PC-3 (cell line): ENCODE results near the gene C2CD3. TPM values are rescaled to one million over a fixed set of nuclear protein-coding genes. Genes with fewer than 3 reads are reported as not detected.

Source experiments
- ATAC-seq: fragments of 200-7000 bp; cut with Tn5 transposase; 2 replicates; pipeline ENCODE4 v1.9.1; 2020; ENCODE audit warnings: mild to moderate bottlenecking, moderate library complexity
- BruUV-seq: library from RNA; stranded (reverse); fragments of 400-500 nt; replicated peaks from 2 replicates; lab custom pipeline; 2021; lab: Mats Ljungman, UMichigan
- CTCF ChIA-PET: fragments of 300-600 bp; sonication (Branson Sonifier 250); formaldehyde crosslinking; loops from one replicate; lab custom pipeline; 2022; ENCODE audit warnings: antibody characterized with exemption; lab: Charles Lee
- POLR2A ChIA-PET: fragments of 300-600 bp; sonication (Branson Sonifier 250); formaldehyde crosslinking; loops from one replicate; lab custom pipeline; 2022; ENCODE audit warnings: antibody characterized with exemption; ENCODE audit not compliant: unreplicated experiment; lab: Charles Lee
- DNase-seq: peaks from one replicate; pipeline ENCODE4 v3.0.0-alpha.2; 2015
- H2AFZ ChIP-seq: fragments of 300-600 bp; sonication (generic); 2 replicates; pipeline ENCODE4 v1.6.0; 2016; ENCODE audit warnings: antibody characterized with exemption, low read length
- H3F3A ChIP-seq: fragments of 300-600 bp; sonication (generic); one replicate; pipeline ENCODE4 v1.6.0; 2017; ENCODE audit warnings: antibody characterized with exemption, low read length, control low read depth, mild to moderate bottlenecking; ENCODE audit not compliant: unreplicated experiment
- H3K27ac ChIP-seq: fragments of 300-600 bp; sonication (generic); 2 replicates; pipeline ENCODE4 v1.5.1; 2016; ENCODE audit warnings: mild to moderate bottlenecking, low read length
- H3K27me3 ChIP-seq: fragments of 300-600 bp; sonication (generic); 2 replicates; pipeline ENCODE4 v1.6.1; 2016; ENCODE audit warnings: low read length, mixed read lengths
- H3K36me3 ChIP-seq: fragments of 300-600 bp; sonication (generic); 2 replicates; pipeline ENCODE4 v1.6.1; 2016; ENCODE audit warnings: low read depth, mixed run types, low read length, mixed read lengths
- H3K4me1 ChIP-seq: fragments of 300-600 bp; sonication (generic); 2 replicates; pipeline ENCODE4 v1.5.1; 2016; ENCODE audit warnings: low read length; ENCODE audit not compliant: insufficient read depth
- H3K4me2 ChIP-seq: fragments of 300-600 bp; sonication (generic); 2 replicates; pipeline ENCODE4 v1.6.0; 2016; ENCODE audit warnings: low read length
- H3K4me3 ChIP-seq: fragments of 300-600 bp; sonication (generic); 2 replicates; pipeline ENCODE4 v1.5.1; 2016; ENCODE audit warnings: mild to moderate bottlenecking, low read length, mixed read lengths
- H3K79me2 ChIP-seq: fragments of 300-600 bp; sonication (generic); 2 replicates; pipeline ENCODE4 v1.6.1; 2017; ENCODE audit warnings: low read length, mixed read lengths
- H3K9ac ChIP-seq: fragments of 300-600 bp; sonication (generic); 2 replicates; pipeline ENCODE4 v1.6.0; 2016; ENCODE audit warnings: mild to moderate bottlenecking, low read length
- H3K9me2 ChIP-seq: fragments of 300-600 bp; sonication (generic); replicated peaks from 2 replicates; pipeline ENCODE4 v1.6.1; 2016; ENCODE audit warnings: mixed run types, low read length, mixed read lengths
- H3K9me3 ChIP-seq: fragments of 300-600 bp; sonication (generic); 2 replicates; pipeline ENCODE4 v1.6.1; 2016; ENCODE audit warnings: low read length, mixed read lengths
- H4K20me1 ChIP-seq: fragments of 300-600 bp; sonication (generic); 2 replicates; pipeline ENCODE4 v1.6.1; 2016; ENCODE audit warnings: low read length, mixed read lengths
- CTCF ChIP-seq: fragments of 300-600 bp; sonication (generic); conservative IDR thresholded peaks from 2 replicates; pipeline ENCODE4 v1.5.1; 2017; ENCODE audit warnings: antibody characterized with exemption, low read depth, mild to moderate bottlenecking, low read length
- EZH2 ChIP-seq: fragments of 300-600 bp; sonication (generic); IDR thresholded peaks from one replicate; pipeline ENCODE4 v1.6.1; 2017; ENCODE audit warnings: antibody characterized with exemption, mild to moderate bottlenecking, low read length; ENCODE audit not compliant: unreplicated experiment
- EZH2phosphoT487 ChIP-seq: fragments of 300-600 bp; sonication (generic); IDR thresholded peaks from 2 replicates; pipeline ENCODE4 v1.6.1; 2018; ENCODE audit warnings: mild to moderate bottlenecking, antibody characterized with exemption, low read length, borderline replicate concordance
- intact Hi-C: fragments of 100-400 bp; cut with micrococcal nuclease; formaldehyde crosslinking; loops from 2 replicates; pipeline ENCODE4 v1.9.0; 2023
- total RNA-seq: library from RNA; depleted of rRNA; stranded (reverse); fragments of >200 nt; gene quantifications from 2 replicates; pipeline ENCODE4 v1.2.3, GENCODE V29; 2014

Gene C2CD3
- total RNA-seq, 1 experiment from 2014 or later: 27.3 TPM

GRCh38 chr11:74015919-74016684 lies 154.7 kb downstream of the C2CD3 start:
- no peaks in the 10 kb centered on the region for H3K79me2 ChIP-seq
- no peak for DNase-seq
- no peak overlapping the region for H2AFZ ChIP-seq
- peaks cover 16% of the 10 kb centered on the region for H3K4me1 ChIP-seq
- H3F3A ChIP-seq: no peaks in the 10 kb centered on the region
- ChIA-PET POLR2A (interaction anchor here (0.7 kb wide), 1 partner anchor 36 kb away, joined by 17 read pairs; no protein-coding TSS in a partner anchor), CTCF (no interaction called here)
- no peaks in the 10 kb centered on the region for H3K9me3 ChIP-seq
- no peaks in the 10 kb centered on the region for H3K9me2 ChIP-seq
- no peak for TF ChIP-seq CTCF
- TF ChIP-seq EZH2: no peak
- no peak for TF ChIP-seq EZH2phosphoT487
- BruUV-seq: no TSS peak
- H3K36me3 ChIP-seq: peaks cover 7% of the 10 kb centered on the region; the same call in 1 of the 2 replicates
- H3K9ac ChIP-seq: no peak overlapping the region
- intact Hi-C loops: no loop called here
- no peak overlapping the region for H3K4me2 ChIP-seq
- H4K20me1 ChIP-seq: no peaks in the 10 kb centered on the region
- no peak overlapping the region for H3K27ac ChIP-seq
- no peaks in the 10 kb centered on the region for H3K27me3 ChIP-seq
- ATAC-seq: no peak
- H3K4me3 ChIP-seq: no peak overlapping the region

DNA sequence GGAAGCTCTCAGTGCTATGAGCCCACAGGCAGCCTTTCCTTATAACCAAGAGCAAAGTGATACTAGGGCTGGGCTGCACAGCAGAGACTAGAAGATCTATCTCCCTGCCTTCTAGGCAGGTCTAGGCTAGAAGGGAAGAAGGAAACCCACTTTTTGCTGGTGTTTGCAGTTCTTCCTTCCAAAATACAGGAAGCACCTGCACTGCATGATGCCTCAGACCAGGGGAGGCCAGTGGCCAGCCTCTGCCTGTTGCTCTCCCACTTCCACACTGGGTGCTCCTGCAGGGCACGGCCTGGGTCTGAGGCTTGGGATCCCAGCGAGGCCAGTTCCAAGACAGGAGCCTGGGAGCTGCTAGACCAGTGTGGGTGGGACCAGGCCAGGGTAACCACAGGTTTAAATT lies 155.9 kb downstream of the C2CD3 start:
- no TSS peak for BruUV-seq
- peaks cover 16% of the 10 kb centered on the region for H3K4me1 ChIP-seq
- intact Hi-C loops: no loop called here
- H3K9me2 ChIP-seq: no peaks in the 10 kb centered on the region
- ATAC-seq: no peak
- no peak for DNase-seq
- no peak for TF ChIP-seq EZH2phosphoT487
- no peak for TF ChIP-seq EZH2
- no peak for TF ChIP-seq CTCF
- H3K27ac ChIP-seq: no peak overlapping the region
- CTCF ChIA-PET: no interaction called here
- H3K79me2 ChIP-seq: no peaks in the 10 kb centered on the region
- no peaks in the 10 kb centered on the region for H3K27me3 ChIP-seq
- no peaks in the 10 kb centered on the region for H3F3A ChIP-seq
- H3K4me2 ChIP-seq: no peak overlapping the region
- no peak overlapping the region for H3K4me3 ChIP-seq
- H3K36me3 ChIP-seq: peaks cover 7% of the 10 kb centered on the region; the same call in 1 of the 2 replicates
- H2AFZ ChIP-seq: no peak overlapping the region
- no peak overlapping the region for H3K9ac ChIP-seq
- no peaks in the 10 kb centered on the region for H3K9me3 ChIP-seq
- POLR2A ChIA-PET: interaction anchor here (0.7 kb wide), 1 partner anchor 70 kb away, joined by 4 read pairs; no protein-coding TSS in a partner anchor
- H4K20me1 ChIP-seq: no peaks in the 10 kb centered on the region

DNA sequence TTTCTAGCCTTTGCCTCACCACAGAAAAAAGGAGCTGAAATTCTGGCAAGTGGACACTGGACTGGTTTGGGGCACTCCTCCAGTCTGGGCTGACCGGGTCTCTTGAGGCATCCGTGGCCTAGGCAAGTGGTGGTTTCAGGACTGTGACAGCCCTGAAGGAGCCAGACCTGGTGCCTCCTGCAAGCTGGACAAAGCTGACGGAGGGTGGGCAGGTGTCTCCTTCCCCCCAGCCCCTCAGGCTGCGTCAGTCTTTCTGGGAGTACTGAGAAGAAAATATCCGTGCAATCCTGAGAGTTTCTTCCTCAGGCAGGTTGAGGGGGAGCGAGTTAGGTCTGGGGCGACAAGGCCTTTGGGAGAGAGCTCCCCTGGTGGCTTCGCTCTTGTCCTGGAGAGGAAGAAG lies 157.7 kb downstream of the C2CD3 start:
- POLR2A ChIA-PET: no interaction called here

More for the DNA sequence above, 157.7 kb downstream of the C2CD3 start:
- Histone ChIP-seq H3K79me2 (no peaks in the 10 kb centered on the region), H3K9me2 (no peaks in the 10 kb centered on the region), H3K9me3 (no peaks in the 10 kb centered on the region), H3K4me3 (no peak overlapping the region), H2AFZ (no peak overlapping the region), H3K36me3 (peaks cover 7% of the 10 kb centered on the region; the same call in 1 of the 2 replicates), H4K20me1 (no peaks in the 10 kb centered on the region), H3K9ac (no peak overlapping the region), H3K4me1 (peaks cover 3% of the 10 kb centered on the region), H3F3A (no peaks in the 10 kb centered on the region), H3K27me3 (no peaks in the 10 kb centered on the region), H3K4me2 (no peak overlapping the region), H3K27ac (no peak overlapping the region)
- CTCF ChIA-PET: interaction anchor here (0.6 kb wide), 1 partner anchor 50 kb away, joined by 4 read pairs; no protein-coding TSS in a partner anchor
- ATAC-seq (no peak), DNase-seq (no peak)
- intact Hi-C loops: no loop called here
- TF ChIP-seq CTCF: no peak
- TF ChIP-seq EZH2phosphoT487: no peak
- no TSS peak for BruUV-seq
